ENCODE data around the gene GRIN3A.

GRIN3A gene

GRCh38 chr9:101718192-101718591, 20.3 kb downstream of the GRIN3A start:
- no peaks in the 10 kb centered on the region for H3K9me2 ChIP-seq (ENCODE audit: low read depth, low read length)
- no peaks in the 10 kb centered on the region for H3K36me3 ChIP-seq (ENCODE audit: insufficient read depth, low read length)
- H3K4me1 ChIP-seq (ENCODE audit: insufficient read depth, low read length, severe bottlenecking) = no peaks in the 10 kb centered on the region

GRCh38 chr9:101716629-101717028, 21.8 kb downstream of the GRIN3A start:
- TF ChIP-seq CTCF (IDR thresholded peaks at IDR 0.05; ENCODE audit: low read length) = no peak
- no peak for TF ChIP-seq EZH2 (IDR thresholded peaks at IDR 0.05; ENCODE audit: borderline replicate concordance, low read length)
- H2AFZ ChIP-seq (ENCODE audit: low read length) = no peak overlapping the region
- H3K27ac ChIP-seq (ENCODE audit: low read depth, low read length, poor library complexity, severe bottlenecking) = no peak overlapping the region
- H3K9me2 ChIP-seq (ENCODE audit: low read depth, low read length) = no peaks in the 10 kb centered on the region
- no peaks in the 10 kb centered on the region for H3K4me1 ChIP-seq (ENCODE audit: insufficient read depth, low read length, severe bottlenecking)
- H3F3A ChIP-seq (ENCODE audit: insufficient read depth, low read length) = no peaks in the 10 kb centered on the region
- H3K27me3 ChIP-seq (ENCODE audit: insufficient read depth, low read length) = no peaks in the 10 kb centered on the region
- H3K4me3 ChIP-seq (ENCODE audit: low read depth, low read length, poor library complexity, severe bottlenecking) = no peak overlapping the region
- no peaks in the 10 kb centered on the region for H3K79me2 ChIP-seq (ENCODE audit: insufficient read depth, low read length)
- H4K20me1 ChIP-seq (ENCODE audit: insufficient read depth, low read length) = no peaks in the 10 kb centered on the region
- no peaks in the 10 kb centered on the region for H3K9me3 ChIP-seq (ENCODE audit: low read length)
- H3K4me2 ChIP-seq (ENCODE audit: low read length) = no peak overlapping the region
- no peak overlapping the region for H3K9ac ChIP-seq (ENCODE audit: low read length)
- no peaks in the 10 kb centered on the region for H3K36me3 ChIP-seq (ENCODE audit: insufficient read depth, low read length)

More at GRCh38 chr9:101718192-101718591, 20.3 kb downstream of the GRIN3A start:
- TF ChIP-seq CTCF (IDR thresholded peaks at IDR 0.05; ENCODE audit: low read length) (no peak), EZH2 (IDR thresholded peaks at IDR 0.05; ENCODE audit: borderline replicate concordance, low read length) (no peak)
- Histone ChIP-seq H3K9me3 (ENCODE audit: low read length) (no peaks in the 10 kb centered on the region), H3K79me2 (ENCODE audit: insufficient read depth, low read length) (no peaks in the 10 kb centered on the region), H4K20me1 (ENCODE audit: insufficient read depth, low read length) (no peaks in the 10 kb centered on the region), H3K4me2 (ENCODE audit: low read length) (no peak overlapping the region), H3K4me3 (ENCODE audit: low read depth, low read length, poor library complexity, severe bottlenecking) (no peak overlapping the region), H3K9ac (ENCODE audit: low read length) (no peak overlapping the region), H2AFZ (ENCODE audit: low read length) (no peak overlapping the region), H3K27ac (ENCODE audit: low read depth, low read length, poor library complexity, severe bottlenecking) (no peak overlapping the region), H3K27me3 (ENCODE audit: insufficient read depth, low read length) (no peaks in the 10 kb centered on the region), H3F3A (ENCODE audit: insufficient read depth, low read length) (no peaks in the 10 kb centered on the region)

DNA sequence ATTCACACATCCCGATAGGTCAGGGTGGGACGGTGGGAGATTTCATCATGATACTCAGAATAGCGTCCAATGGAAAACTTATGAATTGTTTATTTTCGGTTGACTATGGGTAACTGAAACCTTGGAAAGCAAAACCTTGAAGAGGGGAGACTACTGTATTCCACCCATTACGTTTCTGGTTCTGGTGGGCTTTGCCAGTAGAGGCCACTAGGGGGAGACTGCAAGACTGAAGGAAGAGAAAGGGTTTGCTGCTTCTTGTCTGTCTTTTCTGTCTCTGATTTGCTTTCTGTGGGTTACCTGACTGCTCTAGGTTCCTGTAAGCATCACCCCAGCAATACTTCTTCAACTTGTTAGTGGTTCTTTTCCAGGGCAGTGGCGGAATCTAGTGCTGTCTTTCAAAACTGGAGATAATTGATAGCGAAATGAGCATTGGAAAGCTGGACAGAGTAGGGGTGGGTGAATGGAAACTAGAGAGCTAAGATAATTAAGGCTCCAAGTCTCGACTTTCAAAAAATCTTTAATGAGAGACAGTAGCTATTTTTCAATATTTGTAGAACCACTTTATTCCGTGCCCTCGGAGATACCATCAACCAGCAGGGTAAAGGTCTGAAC, 27.0 kb downstream of the GRIN3A start:
- H3K4me2 ChIP-seq (ENCODE audit: low read length) = no peak overlapping the region
- H3F3A ChIP-seq (ENCODE audit: insufficient read depth, low read length) = no peaks in the 10 kb centered on the region
- no peaks in the 10 kb centered on the region for H3K4me1 ChIP-seq (ENCODE audit: insufficient read depth, low read length, severe bottlenecking)
- no peaks in the 10 kb centered on the region for H3K9me3 ChIP-seq (ENCODE audit: low read length)
- no peaks in the 10 kb centered on the region for H3K27me3 ChIP-seq (ENCODE audit: insufficient read depth, low read length)
- TF ChIP-seq EZH2 (IDR thresholded peaks at IDR 0.05; ENCODE audit: borderline replicate concordance, low read length) = no peak
- TF ChIP-seq CTCF (IDR thresholded peaks at IDR 0.05; ENCODE audit: low read length) = peak; percentile 87
- no peak overlapping the region for H3K9ac ChIP-seq (ENCODE audit: low read length)
- no peaks in the 10 kb centered on the region for H3K79me2 ChIP-seq (ENCODE audit: insufficient read depth, low read length)
- H3K4me3 ChIP-seq (ENCODE audit: low read depth, low read length, poor library complexity, severe bottlenecking) = no peak overlapping the region
- no peaks in the 10 kb centered on the region for H3K9me2 ChIP-seq (ENCODE audit: low read depth, low read length)
- no peaks in the 10 kb centered on the region for H3K36me3 ChIP-seq (ENCODE audit: insufficient read depth, low read length)
- no peak overlapping the region for H2AFZ ChIP-seq (ENCODE audit: low read length)
- no peaks in the 10 kb centered on the region for H4K20me1 ChIP-seq (ENCODE audit: insufficient read depth, low read length)
- H3K27ac ChIP-seq (ENCODE audit: low read depth, low read length, poor library complexity, severe bottlenecking) = no peak overlapping the region
